Fibroblast of lung (primary cell): ENCODE results near the gene IL21R. TPM values are rescaled to one million over a fixed set of nuclear protein-coding genes. Genes with fewer than 3 reads are reported as not detected.

Experiments used
- DNase-seq, 2 donors: peaks; one replicate each; pipeline versions ENCODE4 v3.0.0 to v3.0.0-alpha.2; 2010; ENCODE audit warnings: low read depth in 2 of 2
- H2AFZ ChIP-seq: 2 replicates; pipeline ENCODE4 v1.5.1; 2012; ENCODE audit warnings: low read length, control low read depth, inconsistent platforms
- H3K27ac ChIP-seq: 2 replicates; pipeline ENCODE4 v1.5.1; 2011; ENCODE audit warnings: low read length, control low read depth; ENCODE audit not compliant: insufficient read depth
- H3K27me3 ChIP-seq: 2 replicates; pipeline ENCODE4 v1.5.1; 2011; ENCODE audit warnings: mild to moderate bottlenecking, low read length; ENCODE audit not compliant: control insufficient read depth, insufficient read depth
- H3K36me3 ChIP-seq: 2 replicates; pipeline ENCODE4 v1.5.1; 2011; ENCODE audit warnings: low read length; ENCODE audit not compliant: control insufficient read depth, insufficient read depth
- H3K4me1 ChIP-seq: 2 replicates; pipeline ENCODE4 v1.5.1; 2011; ENCODE audit warnings: low read length; ENCODE audit not compliant: control insufficient read depth, insufficient read depth; ENCODE audit errors: extremely low read depth
- H3K4me2 ChIP-seq: 2 replicates; pipeline ENCODE4 v1.5.1; 2011; ENCODE audit warnings: low read length, control low read depth; ENCODE audit not compliant: insufficient read depth; ENCODE audit errors: extremely low read depth
- H3K4me3 ChIP-seq, 4 experiments: fragments of 200-600 bp in 1 of 4; sonication (generic) in 1 of 4; replicated peaks in 1 of 4; 2 replicates each; pipeline ENCODE4 v1.5.1; 2011 to 2016; ENCODE audit warnings: low read length in 4 of 4, low read depth in 3 of 4, mild to moderate bottlenecking in 3 of 4, control low read depth in 2 of 4, inconsistent platforms in 1 of 4, mixed read lengths in 1 of 4; ENCODE audit not compliant: insufficient read depth in 1 of 4; ENCODE audit errors: control extremely low read depth in 1 of 4
- H3K79me2 ChIP-seq: 2 replicates; pipeline ENCODE4 v1.5.1; 2012; ENCODE audit warnings: mild to moderate bottlenecking, low read length, inconsistent platforms; ENCODE audit not compliant: control insufficient read depth, insufficient read depth
- H3K9ac ChIP-seq: 2 replicates; pipeline ENCODE4 v1.5.1; 2011; ENCODE audit warnings: mild to moderate bottlenecking, low read length, control low read depth; ENCODE audit not compliant: insufficient read depth
- H3K9me3 ChIP-seq: 2 replicates; pipeline ENCODE4 v1.5.1; 2012; ENCODE audit warnings: low read depth, low read length; ENCODE audit not compliant: control insufficient read depth, insufficient read depth
- H4K20me1 ChIP-seq: 2 replicates; pipeline ENCODE4 v1.5.1; 2011; ENCODE audit warnings: low read length; ENCODE audit not compliant: control insufficient read depth, insufficient read depth; ENCODE audit errors: extremely low read depth
- EZH2 ChIP-seq: IDR thresholded peaks from 2 replicates; pipeline ENCODE4 v1.5.1; 2012; ENCODE audit warnings: low read length, control low read depth, mild to moderate bottlenecking; ENCODE audit errors: missing control alignments
- polyA plus RNA-seq, 2 donors: library from polyadenylated mRNA; depleted of rRNA in 1 of 2; stranded (reverse) in 1 of 2; unstranded in 1 of 2; fragments of >200 nt; gene quantifications; 2 replicates each; pipeline ENCODE4 v1.2.1, GENCODE V29; 2011 to 2012; ENCODE audit warnings: missing spikeins in 1 of 2
- total RNA-seq: library from RNA; depleted of rRNA; stranded (reverse); fragments of >200 nt; gene quantifications from 2 replicates; pipeline ENCODE4 v1.2.1, GENCODE V29; 2014
- TF ChIP-seq, protein P1 (sequence below), 2 donors: IDR thresholded peaks in 1 of 2; conservative IDR thresholded peaks in 1 of 2; 1 replicate in 1 of 2; 2 replicates in 1 of 2; pipeline ENCODE4 v1.5.1; 2011 to 2012; ENCODE audit warnings: low read length in 2 of 2, control low read depth in 1 of 2, inconsistent platforms in 1 of 2, low read depth in 1 of 2, mild to moderate bottlenecking in 1 of 2

IL21R gene
- total and polyA plus RNA-seq, 2 donors (not counting 1 experiment from before 2014, with no cell fraction given) = 0.95 to 7.4 TPM

DNA sequence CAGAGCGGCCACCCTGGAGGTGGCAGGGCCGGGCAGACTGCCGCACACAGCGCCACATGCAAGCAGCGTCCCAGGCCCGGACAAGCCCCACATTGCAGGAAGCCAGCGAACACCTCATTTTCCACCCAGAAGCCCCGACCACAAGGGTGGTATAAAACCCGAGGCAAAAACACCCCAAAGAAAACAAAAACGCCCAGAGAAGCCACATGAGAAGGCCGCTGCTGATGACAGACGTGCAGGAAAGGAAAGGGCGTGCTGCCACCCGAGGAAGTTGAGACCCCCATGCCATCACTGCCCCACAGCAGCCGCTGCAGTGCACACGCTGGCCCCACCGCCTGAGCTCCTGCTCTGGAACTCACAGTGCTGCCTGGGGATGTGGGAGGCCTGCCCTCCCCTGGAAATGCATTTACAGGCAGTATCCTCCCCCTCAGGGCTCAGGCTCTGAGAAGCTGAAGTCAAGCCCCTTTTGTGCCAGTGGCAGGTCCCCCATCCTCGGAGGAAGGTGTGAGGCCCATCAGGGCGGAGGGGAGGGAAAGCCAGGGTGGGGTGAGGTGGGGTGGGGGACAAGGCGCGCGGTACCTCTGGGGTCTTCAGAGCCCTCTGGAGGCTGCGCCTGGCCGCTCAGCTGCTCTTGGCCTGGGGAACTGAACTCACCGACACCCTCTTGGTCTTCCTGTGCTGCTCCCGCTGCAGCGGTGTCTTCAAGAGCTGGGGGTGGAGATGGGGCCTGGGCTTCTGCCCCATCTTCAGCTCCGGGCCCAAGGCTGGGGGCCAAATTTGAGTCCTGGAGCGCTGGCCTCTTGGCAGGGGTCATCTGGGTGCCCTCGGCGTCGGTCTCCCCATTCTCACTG, 62.0 kb downstream of the IL21R start:
- H4K20me1 ChIP-seq = no peaks in the 10 kb centered on the region
- no peak overlapping the region for H2AFZ ChIP-seq
- no peak overlapping the region for H3K9ac ChIP-seq
- no peaks in the 10 kb centered on the region for H3K27me3 ChIP-seq
- no peaks in the 10 kb centered on the region for H3K79me2 ChIP-seq
- no peak overlapping the region for H3K27ac ChIP-seq
- no peaks in the 10 kb centered on the region for H3K9me3 ChIP-seq
- peaks cover 37% of the 10 kb centered on the region for H3K36me3 ChIP-seq
- no peak overlapping the region for H3K4me3 ChIP-seq
- peaks cover 4% of the 10 kb centered on the region for H3K4me1 ChIP-seq
- no peak overlapping the region for H3K4me2 ChIP-seq
- no peak for DNase-seq
- TF ChIP-seq EZH2 = no peak
- TF ChIP-seq, protein P1, sequence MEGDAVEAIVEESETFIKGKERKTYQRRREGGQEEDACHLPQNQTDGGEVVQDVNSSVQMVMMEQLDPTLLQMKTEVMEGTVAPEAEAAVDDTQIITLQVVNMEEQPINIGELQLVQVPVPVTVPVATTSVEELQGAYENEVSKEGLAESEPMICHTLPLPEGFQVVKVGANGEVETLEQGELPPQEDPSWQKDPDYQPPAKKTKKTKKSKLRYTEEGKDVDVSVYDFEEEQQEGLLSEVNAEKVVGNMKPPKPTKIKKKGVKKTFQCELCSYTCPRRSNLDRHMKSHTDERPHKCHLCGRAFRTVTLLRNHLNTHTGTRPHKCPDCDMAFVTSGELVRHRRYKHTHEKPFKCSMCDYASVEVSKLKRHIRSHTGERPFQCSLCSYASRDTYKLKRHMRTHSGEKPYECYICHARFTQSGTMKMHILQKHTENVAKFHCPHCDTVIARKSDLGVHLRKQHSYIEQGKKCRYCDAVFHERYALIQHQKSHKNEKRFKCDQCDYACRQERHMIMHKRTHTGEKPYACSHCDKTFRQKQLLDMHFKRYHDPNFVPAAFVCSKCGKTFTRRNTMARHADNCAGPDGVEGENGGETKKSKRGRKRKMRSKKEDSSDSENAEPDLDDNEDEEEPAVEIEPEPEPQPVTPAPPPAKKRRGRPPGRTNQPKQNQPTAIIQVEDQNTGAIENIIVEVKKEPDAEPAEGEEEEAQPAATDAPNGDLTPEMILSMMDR (conservative IDR thresholded peaks at IDR 0.05 in 1 of 2, IDR thresholded peaks at IDR 0.05 in 1 of 2; ENCODE audit: low read depth in 1 of 2, low read length in 2 of 2) = no peak

DNA sequence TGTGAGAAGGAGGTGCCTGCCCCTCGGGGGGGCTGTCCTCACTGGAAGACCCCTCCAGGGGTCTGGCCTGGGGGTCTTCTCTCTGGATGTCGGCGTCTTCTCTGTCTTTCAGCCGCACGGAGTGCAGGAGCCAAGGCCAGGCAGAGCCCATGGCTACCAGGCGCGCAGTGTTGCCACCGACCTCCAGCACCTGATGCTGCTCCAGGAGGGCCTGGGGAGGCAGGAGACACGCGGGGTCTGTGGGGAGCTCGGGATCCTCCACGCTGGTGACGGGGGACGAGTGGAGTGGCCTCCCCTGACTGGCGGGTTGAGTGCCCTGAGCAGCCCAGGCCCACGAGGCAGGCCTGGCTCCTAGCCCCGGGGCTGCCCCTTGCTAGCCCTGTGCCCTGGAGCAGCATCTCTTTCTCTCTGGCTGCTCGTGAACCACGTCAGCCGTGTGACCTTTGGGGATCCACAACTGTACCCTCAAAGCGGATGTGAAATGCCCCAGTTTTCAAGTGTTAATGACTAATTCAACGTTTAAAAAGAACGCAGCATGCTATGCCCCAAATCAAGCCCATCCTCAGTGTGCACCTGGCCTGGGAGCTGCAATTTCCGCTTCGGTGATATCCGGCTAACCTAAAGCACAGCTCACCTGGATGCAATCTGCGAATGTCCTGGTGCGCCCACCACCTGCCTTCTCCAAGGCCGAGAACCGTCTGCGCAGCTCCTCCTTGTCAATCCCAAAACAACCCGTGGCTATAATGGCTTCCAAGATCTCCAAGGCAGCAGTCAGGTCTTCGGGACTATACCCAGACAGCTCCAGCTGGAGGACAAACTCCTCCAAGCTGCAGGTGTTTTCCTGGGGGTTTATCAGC, 62.9 kb downstream of the IL21R start:
- TF ChIP-seq, protein P1 (conservative IDR thresholded peaks at IDR 0.05 in 1 of 2, IDR thresholded peaks at IDR 0.05 in 1 of 2; ENCODE audit: low read depth in 1 of 2, low read length in 2 of 2) = no peak
- no peak for TF ChIP-seq EZH2
- H3K36me3 ChIP-seq = peaks cover 42% of the 10 kb centered on the region
- no peak overlapping the region for H3K27ac ChIP-seq
- H3K9ac ChIP-seq = no peak overlapping the region
- no peaks in the 10 kb centered on the region for H3K27me3 ChIP-seq
- no peak overlapping the region for H3K4me2 ChIP-seq
- DNase-seq = no peak
- H3K79me2 ChIP-seq = no peaks in the 10 kb centered on the region
- no peak overlapping the region for H3K4me3 ChIP-seq
- H4K20me1 ChIP-seq = no peaks in the 10 kb centered on the region
- H2AFZ ChIP-seq = no peak overlapping the region
- no peaks in the 10 kb centered on the region for H3K9me3 ChIP-seq
- H3K4me1 ChIP-seq = peaks cover 4% of the 10 kb centered on the region

DNA sequence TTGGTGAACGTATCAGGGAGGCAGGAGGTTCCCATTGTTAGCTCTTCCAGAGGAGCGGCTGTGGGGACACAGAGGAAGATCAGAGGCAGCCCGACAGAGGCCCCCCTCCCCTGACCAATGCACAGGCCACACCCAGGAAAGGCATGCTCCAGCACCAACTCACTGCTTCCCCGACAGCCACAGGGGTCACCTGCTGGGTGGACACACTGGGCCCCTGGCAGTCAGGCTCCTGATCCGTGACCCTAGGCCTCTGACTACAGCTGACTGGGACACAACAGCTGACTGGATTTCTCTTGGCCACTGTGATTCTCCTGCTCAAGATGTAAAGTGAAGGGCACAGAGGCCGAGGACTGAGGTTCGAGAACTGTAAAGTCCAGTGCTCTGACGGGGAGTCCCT, 63.5 kb downstream of the IL21R start:
- peaks cover 43% of the 10 kb centered on the region for H3K36me3 ChIP-seq
- no peak for DNase-seq

More for the DNA sequence above, 63.5 kb downstream of the IL21R start:
- Histone ChIP-seq H3K79me2 (no peaks in the 10 kb centered on the region), H4K20me1 (no peaks in the 10 kb centered on the region), H3K27ac (no peak overlapping the region), H3K9me3 (no peaks in the 10 kb centered on the region), H3K9ac (no peak overlapping the region), H3K4me3 (no peak overlapping the region), H3K4me1 (peaks cover 6% of the 10 kb centered on the region), H3K4me2 (no peak overlapping the region), H2AFZ (no peak overlapping the region), H3K27me3 (no peaks in the 10 kb centered on the region)
- no peak for TF ChIP-seq EZH2
- TF ChIP-seq, protein P1 (conservative IDR thresholded peaks at IDR 0.05 in 1 of 2, IDR thresholded peaks at IDR 0.05 in 1 of 2; ENCODE audit: low read depth in 1 of 2, low read length in 2 of 2) = no peak
